ENCODE measurements around the gene BARHL1.

- TF ChIP-seq, protein P1, sequence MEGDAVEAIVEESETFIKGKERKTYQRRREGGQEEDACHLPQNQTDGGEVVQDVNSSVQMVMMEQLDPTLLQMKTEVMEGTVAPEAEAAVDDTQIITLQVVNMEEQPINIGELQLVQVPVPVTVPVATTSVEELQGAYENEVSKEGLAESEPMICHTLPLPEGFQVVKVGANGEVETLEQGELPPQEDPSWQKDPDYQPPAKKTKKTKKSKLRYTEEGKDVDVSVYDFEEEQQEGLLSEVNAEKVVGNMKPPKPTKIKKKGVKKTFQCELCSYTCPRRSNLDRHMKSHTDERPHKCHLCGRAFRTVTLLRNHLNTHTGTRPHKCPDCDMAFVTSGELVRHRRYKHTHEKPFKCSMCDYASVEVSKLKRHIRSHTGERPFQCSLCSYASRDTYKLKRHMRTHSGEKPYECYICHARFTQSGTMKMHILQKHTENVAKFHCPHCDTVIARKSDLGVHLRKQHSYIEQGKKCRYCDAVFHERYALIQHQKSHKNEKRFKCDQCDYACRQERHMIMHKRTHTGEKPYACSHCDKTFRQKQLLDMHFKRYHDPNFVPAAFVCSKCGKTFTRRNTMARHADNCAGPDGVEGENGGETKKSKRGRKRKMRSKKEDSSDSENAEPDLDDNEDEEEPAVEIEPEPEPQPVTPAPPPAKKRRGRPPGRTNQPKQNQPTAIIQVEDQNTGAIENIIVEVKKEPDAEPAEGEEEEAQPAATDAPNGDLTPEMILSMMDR (IDR thresholded peaks at IDR 0.05), result no peak
- no peak for TF ChIP-seq ZFX (IDR thresholded peaks at IDR 0.05; ENCODE audit: borderline replicate concordance)
Observed at GRCh38 chr9:132639322-132639721, 56.9 kb downstream of the BARHL1 start.
